Upper lobe of left lung (tissue), 4 donors: Measurements from ENCODE around the gene RFX2.

Source experiments
- EP300 ChIP-seq, 4 donors: sonication (generic); formaldehyde crosslinking; IDR thresholded peaks; one replicate each; pipeline ENCODE4 v1.5.1; 2017; ENCODE audit warnings: antibody characterized with exemption in 4 of 4, control low read depth in 2 of 4
- POLR2A ChIP-seq, 4 donors: fragments of 450-650 bp; IDR thresholded peaks; one replicate each; pipeline ENCODE4 v1.5.1; 2016 to 2017; ENCODE audit warnings: antibody characterized with exemption in 4 of 4, mild to moderate bottlenecking in 2 of 4
- POLR2AphosphoS5 ChIP-seq, 2 donors: sonication (generic); formaldehyde crosslinking; IDR thresholded peaks; one replicate each; pipeline ENCODE4 v1.5.1; 2017; ENCODE audit warnings: antibody characterized with exemption in 2 of 2
- TF ChIP-seq, protein P1 (sequence below), 6 experiments: fragments of 450-650 bp in 4 of 6; fragments of 200-600 bp in 2 of 6; sonication (generic) in 2 of 6; IDR thresholded peaks; one replicate each; pipeline ENCODE4 v1.5.1; 2016 to 2019; ENCODE audit warnings: antibody characterized with exemption in 6 of 6

DNA sequence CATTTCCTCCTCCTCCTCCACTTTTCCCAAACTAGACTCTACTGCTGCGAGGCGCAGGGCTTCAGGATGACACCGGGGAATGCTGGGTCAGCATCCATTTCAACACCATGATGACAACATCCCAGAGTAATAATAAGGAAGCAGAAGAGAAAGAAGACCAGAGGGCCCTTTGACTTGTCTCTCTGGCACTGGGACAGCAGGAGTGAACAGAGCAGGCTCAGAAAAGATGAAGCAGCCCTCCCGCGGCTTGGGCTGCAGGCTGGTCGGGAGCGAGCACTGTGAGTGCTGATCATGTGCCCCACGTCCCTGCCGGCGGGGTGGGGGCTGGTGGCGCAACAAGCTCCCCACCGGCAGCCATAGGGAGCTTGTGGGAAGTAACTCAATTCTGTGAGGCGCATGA, 162.9 kb downstream of the RFX2 start:
- TF ChIP-seq POLR2A (IDR thresholded peaks at IDR 0.05) (peak in 1 of 4 donors; percentile 11), EP300 (IDR thresholded peaks at IDR 0.05) (no peak), POLR2AphosphoS5 (IDR thresholded peaks at IDR 0.05) (peak in 1 of 2 donors; percentile 54)
- TF ChIP-seq, protein P1, sequence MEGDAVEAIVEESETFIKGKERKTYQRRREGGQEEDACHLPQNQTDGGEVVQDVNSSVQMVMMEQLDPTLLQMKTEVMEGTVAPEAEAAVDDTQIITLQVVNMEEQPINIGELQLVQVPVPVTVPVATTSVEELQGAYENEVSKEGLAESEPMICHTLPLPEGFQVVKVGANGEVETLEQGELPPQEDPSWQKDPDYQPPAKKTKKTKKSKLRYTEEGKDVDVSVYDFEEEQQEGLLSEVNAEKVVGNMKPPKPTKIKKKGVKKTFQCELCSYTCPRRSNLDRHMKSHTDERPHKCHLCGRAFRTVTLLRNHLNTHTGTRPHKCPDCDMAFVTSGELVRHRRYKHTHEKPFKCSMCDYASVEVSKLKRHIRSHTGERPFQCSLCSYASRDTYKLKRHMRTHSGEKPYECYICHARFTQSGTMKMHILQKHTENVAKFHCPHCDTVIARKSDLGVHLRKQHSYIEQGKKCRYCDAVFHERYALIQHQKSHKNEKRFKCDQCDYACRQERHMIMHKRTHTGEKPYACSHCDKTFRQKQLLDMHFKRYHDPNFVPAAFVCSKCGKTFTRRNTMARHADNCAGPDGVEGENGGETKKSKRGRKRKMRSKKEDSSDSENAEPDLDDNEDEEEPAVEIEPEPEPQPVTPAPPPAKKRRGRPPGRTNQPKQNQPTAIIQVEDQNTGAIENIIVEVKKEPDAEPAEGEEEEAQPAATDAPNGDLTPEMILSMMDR (IDR thresholded peaks at IDR 0.05), result no peak
